GM19452 (cell line): ENCODE results near the gene STN1.

Experiments
- ATAC-seq: cut with Tn5 transposase; IDR thresholded peaks from one replicate; pipeline ENCODE4 v1.9.1; 2021; ENCODE audit not compliant: unreplicated experiment

The STN1 gene

DNA sequence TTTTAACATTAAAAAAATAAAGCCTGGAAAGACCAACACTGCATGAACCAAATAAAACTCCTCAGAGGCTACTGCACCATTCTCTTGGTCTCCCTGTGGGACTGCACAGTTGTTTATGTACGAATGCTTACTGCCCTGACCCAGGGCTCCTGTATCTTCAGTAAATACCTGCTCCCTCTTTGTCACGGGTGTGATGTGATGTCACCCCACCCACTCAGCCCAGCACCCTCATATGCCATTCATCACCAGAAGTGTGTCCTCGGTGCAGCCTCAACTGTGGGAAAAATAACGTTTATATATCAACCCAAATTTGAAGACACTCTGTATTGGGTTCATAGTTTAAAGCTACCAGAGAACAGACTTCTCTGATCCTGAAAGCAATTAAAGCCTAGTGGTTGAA lies 48.6 kb downstream of the STN1 start:
- no peak for ATAC-seq

DNA sequence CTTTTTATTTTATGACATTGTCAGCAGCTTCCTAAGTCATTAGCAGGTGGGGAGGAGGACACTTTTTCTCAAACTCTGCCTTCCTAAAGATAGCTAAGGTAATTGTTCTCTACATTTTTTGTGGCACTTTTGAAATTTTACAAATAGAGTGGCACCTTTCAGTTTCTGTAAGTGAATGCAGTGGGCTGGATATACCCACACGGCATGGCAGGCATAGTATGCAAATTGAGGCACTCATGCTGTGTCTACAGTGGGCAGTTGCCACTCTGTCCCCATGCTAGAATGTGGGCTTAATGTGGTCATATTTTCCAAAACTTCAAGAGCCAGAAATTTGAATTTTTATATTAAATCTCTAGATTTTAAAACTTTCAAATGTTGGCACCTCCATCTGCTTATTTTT lies 49.8 kb downstream of the STN1 start:
- no peak for ATAC-seq

DNA sequence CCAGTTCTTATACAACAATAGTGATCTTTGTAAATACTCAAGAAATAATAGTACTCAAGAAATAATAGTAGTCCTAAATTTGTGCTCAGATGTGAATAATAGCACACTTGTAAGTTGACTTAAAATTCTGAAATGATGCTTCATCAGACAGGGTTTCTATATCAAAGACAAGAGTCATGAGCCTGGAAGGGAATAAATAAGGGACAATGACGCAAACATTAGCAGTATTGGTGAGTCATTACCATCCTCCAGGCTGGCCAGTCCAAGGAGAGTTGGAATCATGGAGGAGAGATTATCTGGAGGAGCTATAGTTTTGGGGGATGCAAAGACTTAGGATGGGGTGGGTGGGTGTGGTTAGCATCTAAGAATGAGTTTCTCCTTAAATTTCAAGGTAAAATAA lies 56.5 kb downstream of the STN1 start:
- no peak for ATAC-seq

DNA sequence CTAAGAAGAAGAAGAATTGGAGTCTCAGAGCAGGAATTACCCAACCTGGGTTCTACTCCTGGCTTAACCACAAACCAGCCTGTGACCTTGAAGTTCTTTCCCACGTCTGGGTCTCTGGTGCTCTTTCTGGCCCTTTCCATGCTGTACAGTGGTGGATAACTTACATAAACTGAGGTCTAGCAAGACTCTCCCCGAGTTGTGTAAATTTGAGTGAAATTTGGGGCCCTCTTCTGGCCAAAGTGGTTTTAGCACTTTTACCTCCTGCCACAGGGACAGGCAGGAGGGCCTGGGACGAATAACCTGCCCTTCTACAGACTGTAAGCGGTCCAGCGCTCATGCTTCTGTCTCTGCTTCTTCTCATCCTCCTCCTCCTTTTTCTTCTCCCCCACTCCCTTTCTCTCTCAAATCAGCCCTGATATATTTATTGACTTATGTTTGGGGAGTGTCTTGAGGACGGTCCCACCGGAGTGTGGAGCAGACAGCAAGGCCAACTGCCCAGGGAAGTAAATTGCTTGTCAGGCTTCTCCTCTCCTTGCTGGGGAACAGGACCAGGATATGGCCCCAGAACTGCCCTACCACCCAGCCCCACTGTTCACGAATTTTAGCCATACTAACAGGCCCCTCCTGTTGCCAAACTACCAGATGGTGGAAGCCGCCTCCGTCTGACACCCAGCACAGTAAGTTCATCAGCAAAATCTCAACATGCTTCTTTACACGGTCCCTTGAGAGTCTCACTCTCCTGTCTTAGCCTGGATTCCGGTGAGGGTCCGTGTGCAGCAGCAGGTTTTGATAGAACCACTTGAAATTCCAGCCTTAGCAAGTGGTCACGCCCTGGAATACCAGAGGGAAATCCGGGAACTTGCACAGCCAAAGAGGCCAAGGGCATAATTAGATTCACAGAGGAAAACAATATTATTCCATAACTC lies 58.6 kb downstream of the STN1 start:
- no peak for ATAC-seq

DNA sequence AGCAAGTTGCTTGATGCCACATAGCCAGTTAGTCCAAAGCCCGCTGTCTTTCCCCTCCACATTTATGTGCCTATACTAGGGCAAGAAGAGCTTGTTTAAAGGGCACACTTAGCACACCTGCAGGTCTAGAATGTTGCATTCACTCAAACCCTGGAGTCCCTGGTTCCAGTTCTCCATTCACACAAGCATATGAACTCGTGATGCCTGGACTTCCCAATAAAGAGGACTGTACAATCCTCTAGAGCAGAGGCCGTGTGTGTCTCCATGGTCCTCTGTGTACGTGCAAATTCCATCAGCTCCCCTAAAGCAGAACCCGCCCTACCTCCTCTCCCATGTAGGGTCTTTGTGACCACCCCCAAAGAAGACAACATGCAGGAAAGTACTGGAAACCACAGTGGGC lies 59.6 kb downstream of the STN1 start:
- ATAC-seq: no peak

DNA sequence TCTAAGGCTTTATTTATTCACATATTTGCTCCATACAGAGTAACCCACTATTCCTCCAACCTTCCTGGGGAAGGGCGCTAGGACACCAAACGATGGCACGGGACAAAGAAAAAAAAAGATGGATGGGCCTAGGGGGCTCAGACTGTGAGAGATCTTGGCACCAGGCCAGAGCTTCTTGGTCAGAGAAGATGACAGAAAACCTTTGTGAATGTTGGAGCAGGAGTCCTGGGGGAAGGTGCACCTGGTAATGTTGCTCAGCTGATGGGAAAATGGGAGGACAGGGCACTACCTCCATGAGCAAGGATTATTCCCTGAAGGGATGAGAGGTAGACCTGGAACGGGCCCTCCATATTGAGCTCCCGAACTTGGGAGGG lies 61.2 kb downstream of the STN1 start:
- ATAC-seq: no peak

DNA sequence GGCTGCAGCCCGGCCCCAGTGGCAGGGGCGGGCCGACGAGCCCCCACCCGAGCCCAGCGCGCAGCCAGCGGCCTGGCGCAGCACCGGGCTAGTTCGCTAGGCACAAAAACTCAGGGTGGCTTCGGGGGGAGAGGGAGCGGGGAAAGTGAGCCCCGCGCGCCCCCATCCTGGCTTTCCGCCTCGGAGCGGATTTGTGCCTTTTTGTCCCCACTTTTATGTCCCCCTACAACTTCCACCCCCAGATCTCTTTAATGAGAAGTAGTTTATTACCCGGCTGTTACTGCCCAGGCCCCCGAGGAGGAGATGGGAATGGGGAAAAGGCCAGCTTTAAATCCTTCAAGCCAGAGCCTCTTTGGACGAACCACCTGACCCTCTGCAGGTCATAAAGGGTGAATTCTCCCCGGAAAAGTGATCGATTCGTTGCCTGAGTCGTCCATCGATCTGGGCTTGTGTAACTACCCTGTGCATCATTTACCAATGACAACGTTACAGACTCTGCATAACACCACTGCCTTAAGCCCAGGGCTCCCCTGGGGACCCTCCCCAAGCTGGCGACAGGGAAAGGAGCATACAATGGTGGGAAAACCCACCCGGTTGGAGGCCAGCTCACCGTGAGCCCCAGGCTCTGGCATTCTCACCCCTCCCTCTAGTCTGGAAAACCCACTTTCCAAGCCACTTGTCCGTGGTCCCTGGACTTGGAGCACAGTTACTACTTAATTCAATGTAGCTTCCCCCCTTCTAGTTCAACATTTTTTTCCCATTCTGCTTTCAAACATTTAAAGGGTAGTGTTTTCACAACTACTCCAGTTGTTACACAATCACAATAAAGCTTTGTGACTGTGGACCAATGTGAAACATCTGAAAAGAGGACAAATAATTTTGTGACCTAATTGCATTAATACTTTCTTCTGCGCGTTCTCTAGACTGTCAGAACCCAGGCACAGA lies 61.9 kb downstream of the STN1 start:
- ATAC-seq: no peak

DNA sequence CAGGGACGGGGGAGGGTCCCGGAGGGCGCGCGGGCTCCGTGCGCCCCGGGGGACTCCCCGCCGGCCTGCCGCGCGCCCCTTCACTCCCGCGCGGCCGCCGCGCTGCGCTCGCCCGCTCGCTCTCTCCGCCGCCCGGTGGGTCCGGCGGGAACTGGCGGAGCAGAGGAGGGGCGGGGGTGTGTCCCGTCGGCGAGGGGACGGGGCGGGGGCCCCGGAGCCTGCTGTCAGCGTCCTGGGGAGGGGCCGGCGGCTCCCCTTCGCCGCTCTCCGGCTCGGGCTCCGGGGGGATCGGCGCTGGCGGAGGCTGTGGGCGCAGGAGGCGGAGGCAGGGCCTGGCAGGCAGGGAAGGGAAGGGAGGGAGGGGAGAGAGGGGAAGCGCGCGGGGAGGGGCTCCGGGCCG lies 62.6 kb downstream of the STN1 start, which contains the start of gene SH3PXD2A:
Gene SH3PXD2A (minus strand): TSS at position 153 of the 400 bp plus-strand sequence. CDS start 310 bp downstream, outside the sequence.
- no peak for ATAC-seq

DNA sequence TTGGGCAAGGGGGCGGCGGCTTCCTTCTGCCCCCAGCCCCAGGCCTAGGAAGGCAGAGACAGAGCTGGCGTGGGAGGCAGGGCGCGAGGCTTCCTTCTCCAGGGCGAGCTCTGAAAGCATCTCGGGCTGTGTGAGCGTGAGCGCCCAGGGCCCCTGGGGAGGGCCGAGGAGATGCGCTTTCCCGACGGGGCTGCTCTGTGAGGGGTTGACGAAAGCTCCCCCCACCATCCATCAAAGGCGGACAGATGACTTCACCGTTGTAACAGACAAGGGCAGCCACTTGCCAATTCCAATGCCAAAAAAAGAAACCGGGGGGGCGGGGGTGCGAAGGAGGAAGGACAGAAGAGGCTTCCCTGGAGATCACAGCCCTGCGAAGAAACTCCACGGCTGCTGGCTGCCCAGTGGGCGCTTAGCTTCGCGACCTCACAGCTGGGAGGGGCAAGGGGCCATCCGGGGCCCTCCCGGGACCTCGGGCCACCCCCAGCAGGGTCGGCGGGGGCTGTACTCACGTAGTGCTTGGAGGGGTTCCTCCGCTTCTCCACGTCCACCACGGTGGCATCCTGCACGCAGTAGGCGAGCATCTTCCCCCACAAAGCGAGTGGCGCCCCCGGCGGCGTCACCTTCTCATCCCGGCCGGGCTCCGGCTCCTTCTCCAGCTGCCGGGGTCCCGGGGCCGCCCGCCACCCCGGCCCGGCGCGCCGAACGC lies 63.1 kb downstream of the STN1 start:
- no peak for ATAC-seq

DNA sequence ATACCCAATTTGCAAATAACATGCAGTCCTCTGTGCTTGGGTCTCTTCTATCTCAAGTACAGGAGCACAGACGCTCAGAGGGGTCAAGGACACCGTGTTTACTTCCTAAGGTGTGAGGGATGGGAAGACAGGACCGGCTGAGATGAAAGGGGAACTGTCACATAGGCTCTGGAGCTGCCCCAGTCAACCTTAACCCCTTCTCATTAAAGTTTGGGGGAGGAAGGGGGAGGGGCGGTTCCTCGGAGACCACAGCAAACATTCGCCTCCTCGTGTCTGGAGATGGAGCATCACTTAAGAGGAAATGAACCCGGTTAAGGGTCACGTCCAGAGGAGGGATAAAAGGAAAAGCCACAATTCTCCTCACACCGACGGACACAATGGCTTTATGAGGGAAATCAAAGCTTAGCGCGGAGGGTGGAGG lies 63.7 kb downstream of the STN1 start:
- no peak for ATAC-seq

DNA sequence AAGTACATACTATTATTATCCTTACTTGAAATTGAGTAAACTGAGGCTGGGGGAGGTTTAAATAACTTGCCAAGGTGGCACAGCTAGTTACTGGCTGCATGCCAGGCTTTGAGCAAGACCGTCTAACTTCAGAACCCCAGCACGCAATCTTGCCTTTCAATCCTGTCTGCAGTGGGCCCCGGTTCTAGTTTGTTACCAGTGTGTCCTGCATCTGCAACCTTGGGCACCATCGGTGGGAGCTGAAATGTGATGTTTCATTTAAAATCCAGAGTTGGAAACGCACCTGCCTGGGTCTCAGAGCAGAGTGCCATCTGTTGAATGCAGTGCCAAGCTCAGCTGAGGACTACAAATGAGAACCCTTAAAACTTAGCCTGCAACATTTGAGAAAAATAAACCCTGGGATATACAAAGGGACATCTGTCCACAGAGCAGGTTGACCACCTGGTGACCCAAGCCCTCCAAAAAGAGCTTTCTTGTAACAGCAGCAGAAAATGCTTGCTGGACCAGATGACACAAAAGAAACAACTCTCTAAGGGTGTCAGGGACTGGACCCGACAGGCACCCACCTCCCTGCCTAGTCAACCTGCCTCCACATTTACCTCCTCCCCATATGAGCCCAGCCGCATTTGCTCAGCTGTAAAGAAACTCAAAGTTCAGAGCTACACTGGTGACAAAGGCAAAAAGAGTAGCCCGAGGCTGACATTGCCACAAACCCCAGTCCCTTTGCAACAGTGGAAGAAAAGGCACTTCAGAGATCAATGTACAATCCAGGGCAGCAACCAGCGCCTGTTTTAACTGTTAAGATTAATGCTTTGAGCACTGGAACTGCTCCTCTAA lies 64.3 kb downstream of the STN1 start:
- ATAC-seq: no peak

DNA sequence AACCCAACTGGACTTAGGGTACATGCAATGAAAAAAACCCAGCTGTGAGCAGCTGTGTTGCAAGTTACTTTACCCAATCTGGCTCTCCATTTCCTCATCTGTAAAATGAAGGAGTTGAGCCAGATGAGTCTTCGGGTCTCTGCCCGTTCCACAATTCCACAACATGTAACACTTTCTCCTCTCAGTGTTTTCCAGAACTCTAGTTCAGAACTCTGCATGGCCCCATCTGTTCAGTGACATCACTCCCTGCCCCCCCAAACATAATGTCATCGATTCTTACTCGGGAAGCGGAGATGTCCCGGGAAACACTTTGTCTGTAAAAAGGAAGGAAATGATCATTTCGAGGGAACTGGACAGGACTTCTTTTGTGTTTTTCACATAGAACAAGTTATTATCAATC lies 65.1 kb downstream of the STN1 start:
- no peak for ATAC-seq

DNA sequence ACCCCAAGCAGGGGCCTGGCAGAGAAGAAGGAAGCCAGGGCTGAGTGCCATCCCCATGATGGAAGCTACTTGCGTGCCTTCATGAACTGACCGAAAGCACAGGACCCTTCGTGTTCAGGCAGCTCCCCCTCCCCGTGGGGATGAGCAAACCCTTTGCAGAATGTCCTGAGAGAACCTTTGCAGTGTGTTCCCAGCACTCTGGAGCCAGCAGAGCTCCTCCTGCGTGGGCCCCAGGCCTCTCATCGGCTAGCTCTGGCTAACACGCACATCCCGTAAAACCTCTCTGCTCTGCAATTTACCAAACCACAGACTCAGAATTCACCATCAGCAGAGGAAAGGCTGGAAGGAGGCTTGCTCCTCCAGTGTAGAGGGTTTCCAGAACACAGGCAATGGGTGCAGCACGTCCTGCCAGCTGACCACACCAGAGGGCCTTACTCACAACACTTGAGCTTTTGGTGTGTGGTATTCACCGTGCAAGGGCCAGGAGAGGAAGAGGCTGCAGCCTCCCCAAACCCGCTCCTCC lies 65.7 kb downstream of the STN1 start:
- ATAC-seq: no peak

DNA sequence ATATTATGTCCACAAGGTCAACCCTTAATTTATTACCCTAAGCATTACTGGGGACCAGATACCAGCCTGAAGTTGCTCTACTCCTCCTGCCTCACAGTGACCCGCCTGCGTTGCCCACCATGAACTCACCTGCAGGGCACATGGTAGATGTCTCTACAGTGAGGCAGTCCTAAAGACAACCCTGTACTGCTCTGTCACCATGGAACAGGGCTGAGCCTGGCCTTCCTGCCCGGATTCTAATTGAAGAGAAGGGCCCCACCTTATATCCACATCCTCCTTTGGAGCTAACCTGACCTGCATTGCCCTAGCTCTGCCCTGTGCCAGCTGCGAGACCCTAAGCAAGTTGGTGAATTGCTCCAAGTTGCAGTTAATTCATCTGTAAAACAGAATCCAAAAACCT lies 66.7 kb downstream of the STN1 start:
- no peak for ATAC-seq

DNA sequence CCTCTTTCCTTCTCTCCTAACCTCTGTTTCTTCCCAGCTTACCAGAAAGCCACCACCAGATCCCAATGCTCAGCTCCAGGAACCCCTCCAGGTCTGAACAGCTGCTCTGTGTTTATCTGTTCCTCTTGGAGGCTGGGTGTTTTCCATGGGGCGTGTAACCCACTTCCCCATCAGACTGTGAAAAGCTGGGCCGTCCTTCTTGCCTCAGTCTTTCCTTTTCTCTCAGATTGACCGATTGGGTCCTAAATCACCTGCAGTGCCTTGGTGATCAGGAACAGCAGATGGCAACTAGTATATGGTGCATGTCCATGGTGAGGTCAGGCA lies 67.5 kb downstream of the STN1 start:
- ATAC-seq: no peak

DNA sequence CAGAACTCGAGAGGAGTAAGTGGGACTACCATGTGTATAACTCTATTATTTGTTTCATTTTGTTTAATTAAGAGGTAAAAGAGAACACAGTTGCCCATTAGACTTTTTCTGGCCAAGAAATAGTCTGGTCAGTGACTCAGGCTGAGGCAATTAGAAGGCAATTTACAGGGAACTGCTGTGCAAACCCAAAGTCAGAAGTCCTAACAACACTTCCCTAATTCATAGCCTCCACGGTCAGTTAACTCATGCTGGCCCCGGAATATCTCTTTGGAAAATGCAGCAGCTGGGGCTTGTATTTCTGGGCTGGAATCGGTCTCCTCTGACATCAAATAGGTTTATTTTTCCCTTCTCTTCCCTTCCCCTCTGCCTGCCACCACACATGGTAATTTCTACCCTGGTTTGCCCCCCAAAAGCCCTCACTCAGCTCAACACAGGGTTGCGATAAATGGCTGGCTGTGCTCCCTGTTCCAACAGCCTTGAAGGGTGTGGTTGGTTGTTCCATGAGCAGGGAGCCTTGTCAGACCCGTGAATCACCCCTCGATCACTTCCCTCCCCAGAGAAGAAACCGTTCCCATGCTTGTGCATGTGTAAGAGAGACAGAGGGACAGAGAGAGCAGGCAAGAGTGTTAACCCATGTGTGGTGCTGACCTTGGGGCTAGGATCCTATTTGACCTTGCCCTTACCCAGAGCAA lies 68.0 kb downstream of the STN1 start:
- no peak for ATAC-seq

DNA sequence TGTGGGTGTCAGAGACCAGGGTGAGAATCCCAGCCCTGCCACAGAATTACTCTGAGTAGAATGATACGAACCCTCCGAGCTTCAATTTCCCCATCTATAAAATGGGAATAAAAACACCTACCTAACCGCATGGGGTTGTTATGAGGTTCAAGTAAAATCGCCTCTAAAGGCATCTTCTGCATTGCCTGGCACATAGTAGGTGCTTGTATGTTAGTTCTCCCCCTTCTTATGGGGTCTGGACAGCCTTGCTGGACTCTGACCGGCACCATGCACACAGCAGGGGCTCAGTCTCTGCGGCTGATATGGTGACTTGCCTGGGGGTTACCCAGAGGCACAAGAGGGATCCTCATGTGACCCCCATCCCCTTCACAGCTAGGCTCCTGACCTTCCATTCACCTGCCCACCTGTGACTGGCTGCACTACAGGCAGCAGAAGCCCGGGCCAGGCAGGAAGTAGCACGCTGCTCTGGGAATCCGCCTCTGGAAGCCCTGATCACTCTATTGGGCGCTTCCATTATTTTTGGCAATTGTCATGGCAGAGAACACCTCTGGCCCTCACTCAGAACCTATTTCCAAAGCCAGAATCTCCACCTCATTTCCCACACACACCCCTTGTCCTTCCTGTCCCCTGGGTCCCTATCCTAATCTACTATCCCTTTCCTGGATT lies 68.6 kb downstream of the STN1 start:
- no peak for ATAC-seq

DNA sequence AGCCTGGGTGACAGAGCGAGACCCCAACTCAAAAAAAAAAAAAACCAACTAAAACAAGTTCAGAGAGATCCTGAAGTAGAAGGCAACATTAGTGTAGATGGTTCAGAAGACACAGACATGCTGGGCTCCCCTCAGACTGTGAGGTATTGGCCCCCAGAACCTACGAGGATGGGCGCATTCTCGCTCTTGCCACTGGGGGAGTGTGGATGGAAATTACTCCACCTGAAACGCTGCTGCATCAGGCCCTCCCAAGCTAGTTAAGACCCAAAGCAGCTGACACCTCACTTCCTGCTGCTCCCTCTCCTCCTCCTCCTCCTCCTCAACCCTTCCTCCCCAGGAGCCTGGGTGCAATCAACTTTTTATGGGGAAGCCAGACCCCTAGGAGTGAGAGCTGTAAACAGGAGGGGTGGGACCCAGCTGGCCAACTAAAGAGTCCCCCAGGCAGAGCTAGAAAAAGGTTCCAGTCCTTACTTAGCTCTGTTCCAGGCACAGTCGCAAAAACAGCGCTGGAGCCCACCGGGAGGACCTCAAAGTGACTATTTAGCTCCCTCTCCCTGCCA lies 70.0 kb downstream of the STN1 start:
- no peak for ATAC-seq

DNA sequence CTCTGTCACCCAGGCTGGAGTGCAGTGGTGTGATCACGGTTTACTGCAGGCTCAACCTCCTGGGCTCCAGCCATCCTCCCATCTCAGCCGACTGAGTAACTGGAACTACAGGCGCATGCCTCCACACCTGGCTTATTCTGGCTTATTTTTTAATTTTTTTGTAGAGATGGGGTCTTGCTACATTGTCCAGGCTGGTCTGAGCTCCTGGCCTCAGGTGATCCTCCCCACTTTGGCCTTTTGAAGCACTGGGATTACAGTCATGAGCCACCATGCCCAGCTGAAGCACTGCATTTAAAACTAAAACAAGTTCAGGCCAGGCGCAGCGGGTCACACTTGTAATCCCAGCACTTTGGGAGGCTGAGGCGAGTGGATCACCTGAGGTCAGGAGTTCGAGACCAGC lies 70.6 kb downstream of the STN1 start:
- ATAC-seq: no peak
